ENCODE data around the gene BRD3. TPM values are rescaled to one million over a fixed set of nuclear protein-coding genes. Genes with fewer than 3 reads are reported as not detected.
A peak's percentile ranks its signal among the peaks of the same experiment; 100 is the strongest.

The BRD3 gene
- total RNA-seq, 1 experiment from 2014 or later = 63.1 TPM

- H3K4me1 Mint-ChIP-seq = peaks cover 7 to 10% of the 10 kb centered on the region in 2 experiments; a peak in 3 of 4 replicates
Measured at GRCh38 chr9:134030821-134031470, 36.9 kb downstream of the BRD3 start.

More at GRCh38 chr9:134030821-134031470, 36.9 kb downstream of the BRD3 start:
- no peak overlapping the region for H3K14ac ChIP-seq (ENCODE audit: insufficient read depth, low read length)
- no peak overlapping the region; the same call in 1 of the 2 replicates for H2BK15ac ChIP-seq (ENCODE audit: low read depth, low read length)
- no peak overlapping the region for H3T11ph ChIP-seq (ENCODE audit: low read length)
- no peak overlapping the region for H3K56ac ChIP-seq (ENCODE audit: insufficient read length, low read depth, low read length)
- H2BK20ac ChIP-seq (ENCODE audit: low read depth, low read length, poor library complexity, severe bottlenecking) = no peak overlapping the region
- H4K91ac ChIP-seq (ENCODE audit: insufficient read length, low read depth, low read length) = no peak overlapping the region
- H3K27me3 ChIP-seq (ENCODE audit: insufficient read depth, low read length) = no peaks in the 10 kb centered on the region
- no peak overlapping the region for H2BK120ac ChIP-seq (ENCODE audit: low read depth, low read length, poor library complexity, severe bottlenecking)
- H3K79me2 ChIP-seq (ENCODE audit: insufficient read depth, low read length) = no peaks in the 10 kb centered on the region
- no peaks in the 10 kb centered on the region for H3K9me3 ChIP-seq (ENCODE audit: control insufficient read depth, low read depth, low read length)
- Mint-ChIP-seq H3K27ac (peak overlapping the region in 1 of 3 experiments; percentile 73; a peak in 2 of 7 replicates), H3K27me3 (ENCODE audit: low read depth) (peaks cover 2% of the 10 kb centered on the region), H3K9me3 (no peaks in the 10 kb centered on the region), H3K36me3 (ENCODE audit: insufficient read depth in 1 of 3, low read depth in 3 of 3) (peaks cover 9 to 48% (median 48%) of the 10 kb centered on the region in 3 experiments; a peak in 6 of 7 replicates), H3K4me3 (no peak overlapping the region)
- no peaks in the 10 kb centered on the region for H3K79me1 ChIP-seq (ENCODE audit: insufficient read depth, low read depth, low read length, poor library complexity, severe bottlenecking)
- TF ChIP-seq CTCF (conservative IDR thresholded peaks at IDR 0.05) = no peak
- no peak overlapping the region for H2BK5ac ChIP-seq (ENCODE audit: insufficient read length, low read length)
- no peak overlapping the region for H4K8ac ChIP-seq (replicated peaks; ENCODE audit: insufficient read length, low read depth, low read length)
- no peaks in the 10 kb centered on the region for H4K20me1 ChIP-seq (ENCODE audit: control insufficient read depth, insufficient read depth, insufficient read length)
- no peak overlapping the region for H2BK12ac ChIP-seq (ENCODE audit: insufficient read length, low read depth, low read length)
- H3K4me2 ChIP-seq (ENCODE audit: insufficient read depth, insufficient read length, low read length) = no peak overlapping the region
- H3K23ac ChIP-seq (ENCODE audit: insufficient read length, low read depth, low read length) = no peak overlapping the region
- no peak overlapping the region for H2AK5ac ChIP-seq (ENCODE audit: insufficient read length, low read length)
- no peak overlapping the region for H3K27ac ChIP-seq (ENCODE audit: insufficient read length, low read depth, low read length)
- no peak overlapping the region for H2AFZ ChIP-seq (ENCODE audit: low read length)
- no peaks in the 10 kb centered on the region for H3K4me1 ChIP-seq (ENCODE audit: insufficient read depth, low read length)
- no peak overlapping the region for H3K4ac ChIP-seq (ENCODE audit: low read depth, low read length)
- H3K9ac ChIP-seq (ENCODE audit: extremely low read depth, insufficient read length, low read length) = no peak overlapping the region
- WGBS (ENCODE audit: extremely low coverage, insufficient read length, low lambda C conversion rate) = no CpG with 5 or more reads among the region's 29 CpGs
- peaks cover 3% of the 10 kb centered on the region for H3K23me2 ChIP-seq (ENCODE audit: insufficient read length, low read depth, low read length, poor library complexity, severe bottlenecking)
- H4K5ac ChIP-seq (ENCODE audit: insufficient read length, low read depth, low read length) = no peak overlapping the region
- no peak for DNase-seq
- H3K18ac ChIP-seq (ENCODE audit: insufficient read length, low read depth, low read length) = no peak overlapping the region

Data from H9 (cell line).